ENCODE measurements around the gene TTC36.
"Not testable (repeated sequence)": the region's sequence is repeated elsewhere in the genome, so short reads cannot be mapped to it uniquely, and the experiment has no call there.

- TF ChIP-seq EZH2 (IDR thresholded peaks at IDR 0.05); POLR2AphosphoS5 (IDR thresholded peaks at IDR 0.05; ENCODE audit: borderline replicate concordance, low read depth, low read length): not testable (repeated sequence)
Observed at GRCh38 chr11:118577995-118578394, 50.7 kb downstream of the TTC36 start.

Measured in SK-N-MC (cell line).